ENCODE results near the gene CCDC121. TPM values are rescaled to one million over a fixed set of nuclear protein-coding genes. Genes with fewer than 3 reads are reported as not detected.

Gene CCDC121, protein sequence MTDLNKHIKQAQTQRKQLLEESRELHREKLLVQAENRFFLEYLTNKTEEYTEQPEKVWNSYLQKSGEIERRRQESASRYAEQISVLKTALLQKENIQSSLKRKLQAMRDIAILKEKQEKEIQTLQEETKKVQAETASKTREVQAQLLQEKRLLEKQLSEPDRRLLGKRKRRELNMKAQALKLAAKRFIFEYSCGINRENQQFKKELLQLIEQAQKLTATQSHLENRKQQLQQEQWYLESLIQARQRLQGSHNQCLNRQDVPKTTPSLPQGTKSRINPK
- total RNA-seq: 1.1 and 1.2 TPM in 2 replicates

DNA sequence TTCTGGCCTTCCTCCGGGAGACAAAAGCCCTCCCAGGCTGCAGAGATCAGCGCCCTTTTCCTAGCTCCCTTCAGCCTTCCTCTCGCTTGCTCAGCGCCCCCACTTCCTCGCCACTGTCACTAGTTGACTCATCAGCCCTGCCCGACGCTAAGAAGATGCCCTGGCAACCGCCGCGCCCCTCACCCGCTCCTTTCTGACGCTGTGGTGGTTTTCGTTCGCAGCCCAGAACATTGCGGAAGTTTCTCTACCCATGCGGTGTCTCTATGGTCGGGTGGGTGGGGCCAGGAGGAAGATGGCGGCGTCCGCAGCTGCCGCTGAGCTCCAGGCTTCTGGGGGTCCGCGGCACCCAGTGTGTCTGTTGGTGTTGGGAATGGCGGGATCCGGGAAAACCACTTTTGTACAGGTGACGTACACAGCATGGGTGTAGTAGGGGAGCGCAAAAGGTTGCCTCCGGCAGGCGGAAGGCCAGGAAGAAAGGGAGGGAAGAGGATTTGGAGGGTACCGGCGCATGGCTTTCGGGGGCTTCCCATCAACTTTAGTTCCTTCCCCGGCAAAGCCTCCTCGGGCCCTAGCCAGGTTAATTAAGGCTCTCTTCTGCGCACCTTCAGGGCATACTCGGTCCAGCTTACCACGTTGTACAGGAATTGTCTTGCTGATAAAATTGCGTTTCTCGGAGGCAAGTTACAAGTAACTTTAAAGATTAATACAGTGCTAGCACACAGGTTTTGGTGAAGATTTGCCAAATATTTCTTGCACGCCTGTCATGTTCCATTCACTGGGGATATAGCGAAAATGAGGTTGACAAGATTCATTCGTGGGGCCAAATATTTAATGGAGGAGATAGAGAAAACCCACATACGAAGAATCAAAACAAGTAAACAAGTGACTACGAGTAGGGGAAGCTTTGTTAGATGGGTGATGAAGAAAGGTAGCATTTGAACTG is at the start of gene CCDC121, which contains the start of gene GPN1:
Gene CCDC121, minus strand, starts transcription at position 246 of the 943 bp plus-strand sequence. CDS start 1,213 bp downstream, outside the sequence.
Gene GPN1, plus strand, starts transcription at position 284 of the 943 bp plus-strand sequence. Its CDS starts 9 bp downstream, at position 293.
- H3K4me1 ChIP-seq (ENCODE audit: insufficient read depth, low read length): peaks cover 19% of the 10 kb centered on the region
- H3K27me3 ChIP-seq (ENCODE audit: insufficient read depth, low read length): no peaks in the 10 kb centered on the region
- peaks cover 29% of the 10 kb centered on the region for H3K36me3 ChIP-seq (ENCODE audit: insufficient read depth, low read length)
- TF ChIP-seq, protein P1, sequence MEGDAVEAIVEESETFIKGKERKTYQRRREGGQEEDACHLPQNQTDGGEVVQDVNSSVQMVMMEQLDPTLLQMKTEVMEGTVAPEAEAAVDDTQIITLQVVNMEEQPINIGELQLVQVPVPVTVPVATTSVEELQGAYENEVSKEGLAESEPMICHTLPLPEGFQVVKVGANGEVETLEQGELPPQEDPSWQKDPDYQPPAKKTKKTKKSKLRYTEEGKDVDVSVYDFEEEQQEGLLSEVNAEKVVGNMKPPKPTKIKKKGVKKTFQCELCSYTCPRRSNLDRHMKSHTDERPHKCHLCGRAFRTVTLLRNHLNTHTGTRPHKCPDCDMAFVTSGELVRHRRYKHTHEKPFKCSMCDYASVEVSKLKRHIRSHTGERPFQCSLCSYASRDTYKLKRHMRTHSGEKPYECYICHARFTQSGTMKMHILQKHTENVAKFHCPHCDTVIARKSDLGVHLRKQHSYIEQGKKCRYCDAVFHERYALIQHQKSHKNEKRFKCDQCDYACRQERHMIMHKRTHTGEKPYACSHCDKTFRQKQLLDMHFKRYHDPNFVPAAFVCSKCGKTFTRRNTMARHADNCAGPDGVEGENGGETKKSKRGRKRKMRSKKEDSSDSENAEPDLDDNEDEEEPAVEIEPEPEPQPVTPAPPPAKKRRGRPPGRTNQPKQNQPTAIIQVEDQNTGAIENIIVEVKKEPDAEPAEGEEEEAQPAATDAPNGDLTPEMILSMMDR (IDR thresholded peaks at IDR 0.05; ENCODE audit: extremely low read depth, low read depth, low read length): no peak
- H4K20me1 ChIP-seq (ENCODE audit: insufficient read depth, low read length): no peaks in the 10 kb centered on the region
- H3K9me3 ChIP-seq (ENCODE audit: low read depth, low read length): no peaks in the 10 kb centered on the region
- DNase-seq (ENCODE audit: insufficient read length, low spot score, missing footprints): peak; percentile 80
- H3K4me2 ChIP-seq (ENCODE audit: insufficient read depth, low read length): peak within 1 kb of the TSS; percentile 92
- peak within 1 kb of the TSS; percentile 83 for H2AFZ ChIP-seq (ENCODE audit: low read length)
- H3K4me3 ChIP-seq (ENCODE audit: insufficient read depth, low read length): peak within 1 kb of the TSS; percentile 84
- H3K27ac ChIP-seq (ENCODE audit: low read depth, low read length): peak within 1 kb of the TSS; percentile 89
- H3K79me2 ChIP-seq (ENCODE audit: insufficient read depth, low read length): peaks cover 30% of the 10 kb centered on the region

DNA sequence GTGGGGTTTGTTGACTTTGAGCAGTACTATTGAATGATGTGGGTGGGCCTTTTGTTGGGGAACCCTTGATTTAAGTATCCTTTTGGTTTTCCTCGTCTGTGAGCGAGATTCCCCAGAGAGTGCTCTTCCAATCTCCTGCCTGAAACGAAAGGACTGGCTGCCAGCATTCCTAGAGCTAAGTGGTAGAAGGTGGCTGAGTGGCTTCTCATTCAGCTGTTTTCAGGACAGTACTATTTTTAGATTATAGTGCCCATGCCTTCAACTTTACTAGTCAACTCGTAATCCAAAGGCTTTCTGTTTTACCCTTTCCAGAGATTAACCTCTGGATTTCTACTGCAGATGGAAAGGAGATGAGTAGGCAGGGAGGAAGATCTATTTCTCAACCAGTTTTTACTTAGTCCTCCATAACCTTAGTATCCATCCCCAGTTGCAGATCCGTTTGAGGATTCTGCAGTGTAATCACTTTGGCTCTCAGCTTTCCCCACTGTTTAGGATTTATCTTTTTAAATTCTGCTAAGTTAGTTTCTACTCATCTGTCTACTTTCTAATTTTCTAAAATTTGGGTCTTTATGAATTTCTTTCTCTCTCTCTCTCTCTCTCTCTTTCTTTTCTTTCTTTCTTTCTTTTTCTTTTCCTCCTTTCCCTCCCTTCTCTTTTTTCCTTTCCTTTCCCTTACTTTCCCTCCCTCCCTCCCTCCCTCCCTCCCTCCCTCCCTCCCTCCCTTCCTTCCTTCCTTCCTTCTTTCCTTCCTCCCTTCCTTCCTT is 44.1 kb upstream of the CCDC121 start:
- TF ChIP-seq, protein P1 (IDR thresholded peaks at IDR 0.05; ENCODE audit: extremely low read depth, low read depth, low read length): no peak
- Histone ChIP-seq H3K4me1 (ENCODE audit: insufficient read depth, low read length) (no peaks in the 10 kb centered on the region), H2AFZ (ENCODE audit: low read length) (no peak overlapping the region), H3K27ac (ENCODE audit: low read depth, low read length) (no peak overlapping the region), H3K79me2 (ENCODE audit: insufficient read depth, low read length) (peaks cover 2% of the 10 kb centered on the region), H3K4me3 (ENCODE audit: insufficient read depth, low read length) (no peak overlapping the region), H4K20me1 (ENCODE audit: insufficient read depth, low read length) (no peaks in the 10 kb centered on the region), H3K9me3 (ENCODE audit: low read depth, low read length) (no peaks in the 10 kb centered on the region), H3K4me2 (ENCODE audit: insufficient read depth, low read length) (no peak overlapping the region), H3K36me3 (ENCODE audit: insufficient read depth, low read length) (peaks cover 52% of the 10 kb centered on the region), H3K27me3 (ENCODE audit: insufficient read depth, low read length) (no peaks in the 10 kb centered on the region)
- DNase-seq (ENCODE audit: insufficient read length, low spot score, missing footprints): no peak

DNA sequence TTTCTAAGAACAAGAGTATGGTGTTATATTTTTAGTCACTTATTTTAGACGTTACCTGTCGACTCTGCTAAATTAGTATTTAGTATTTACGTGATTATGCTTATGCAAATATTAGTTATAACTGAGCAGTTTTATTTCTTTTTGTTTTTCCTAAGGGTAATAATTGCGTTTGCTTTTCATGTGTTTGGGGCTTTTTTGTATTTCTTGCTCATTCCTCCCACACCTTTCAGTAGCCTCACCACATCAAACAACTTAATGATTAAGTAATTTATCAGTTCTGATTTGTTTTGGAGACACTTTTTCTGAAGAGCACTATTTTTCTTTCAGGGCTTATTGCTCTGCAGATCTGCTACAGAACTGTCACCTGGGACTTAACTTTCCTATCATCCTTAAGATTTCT is 42.4 kb upstream of the CCDC121 start:
- Histone ChIP-seq H3K9me3 (ENCODE audit: low read depth, low read length) (no peaks in the 10 kb centered on the region), H4K20me1 (ENCODE audit: insufficient read depth, low read length) (no peaks in the 10 kb centered on the region), H3K79me2 (ENCODE audit: insufficient read depth, low read length) (peaks cover 4% of the 10 kb centered on the region), H3K4me1 (ENCODE audit: insufficient read depth, low read length) (no peaks in the 10 kb centered on the region), H2AFZ (ENCODE audit: low read length) (no peak overlapping the region), H3K27ac (ENCODE audit: low read depth, low read length) (no peak overlapping the region), H3K27me3 (ENCODE audit: insufficient read depth, low read length) (no peaks in the 10 kb centered on the region), H3K36me3 (ENCODE audit: insufficient read depth, low read length) (peaks cover 47% of the 10 kb centered on the region), H3K4me2 (ENCODE audit: insufficient read depth, low read length) (no peak overlapping the region), H3K4me3 (ENCODE audit: insufficient read depth, low read length) (no peak overlapping the region)
- TF ChIP-seq, protein P1 (IDR thresholded peaks at IDR 0.05; ENCODE audit: extremely low read depth, low read depth, low read length): no peak
- DNase-seq (ENCODE audit: insufficient read length, low spot score, missing footprints): no peak

Data from osteoblast (primary cell).